Anterior cingulate cortex (tissue), 58 donors: Measurements from ENCODE around the gene UBE3B.

Experiments
- DNase-seq, 58 donors: peaks; one replicate each; lab custom pipeline; 2025; lab: John Stamatoyannopoulos, UW

UBE3B gene

DNA sequence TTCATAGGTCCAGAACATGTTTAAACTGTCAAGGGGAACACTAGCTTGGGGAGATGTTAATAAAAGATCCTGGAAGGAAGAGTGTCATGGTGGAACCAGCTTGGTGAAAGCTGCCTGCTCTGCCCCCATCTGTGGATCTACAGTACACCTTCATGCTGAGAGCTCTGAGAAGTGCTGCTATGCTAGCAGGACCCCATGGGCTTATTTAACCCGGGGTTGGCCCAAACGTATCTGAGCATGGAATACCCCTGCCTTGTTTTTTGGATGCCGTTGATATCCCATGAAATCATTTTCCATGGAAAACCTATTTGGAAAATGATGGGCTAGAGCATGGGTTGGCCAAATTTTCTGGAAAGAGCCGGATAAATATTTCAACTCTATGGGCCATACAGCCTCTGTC, 14.2 kb downstream of the UBE3B start:
- DNase-seq = no peak

- no peak for DNase-seq
These were observed 14.9 kb downstream of the UBE3B start for GRCh38 chr12:109492371-109492770.

- DNase-seq = no peak
These were observed 15.7 kb downstream of the UBE3B start for GRCh38 chr12:109493090-109493489.

DNA sequence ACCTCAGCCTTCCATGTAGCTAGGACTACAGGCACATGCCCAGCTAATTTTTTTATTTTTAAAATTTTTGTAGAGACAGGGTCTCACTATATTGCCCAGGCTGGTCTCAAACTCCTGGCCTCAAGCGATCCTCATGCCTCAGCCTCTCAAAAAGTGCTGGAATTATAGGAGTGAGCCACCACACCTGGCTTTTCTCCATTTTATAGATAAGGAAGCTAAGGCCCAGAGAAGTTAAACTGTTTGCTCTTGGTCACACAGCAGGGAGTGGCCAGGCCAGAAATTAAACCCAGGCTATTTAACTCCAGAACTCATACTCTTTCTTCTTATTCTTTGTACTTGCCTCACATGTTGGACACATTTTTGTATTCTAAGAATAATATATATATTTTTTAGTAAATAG, 16.5 kb downstream of the UBE3B start:
- no peak for DNase-seq

DNA sequence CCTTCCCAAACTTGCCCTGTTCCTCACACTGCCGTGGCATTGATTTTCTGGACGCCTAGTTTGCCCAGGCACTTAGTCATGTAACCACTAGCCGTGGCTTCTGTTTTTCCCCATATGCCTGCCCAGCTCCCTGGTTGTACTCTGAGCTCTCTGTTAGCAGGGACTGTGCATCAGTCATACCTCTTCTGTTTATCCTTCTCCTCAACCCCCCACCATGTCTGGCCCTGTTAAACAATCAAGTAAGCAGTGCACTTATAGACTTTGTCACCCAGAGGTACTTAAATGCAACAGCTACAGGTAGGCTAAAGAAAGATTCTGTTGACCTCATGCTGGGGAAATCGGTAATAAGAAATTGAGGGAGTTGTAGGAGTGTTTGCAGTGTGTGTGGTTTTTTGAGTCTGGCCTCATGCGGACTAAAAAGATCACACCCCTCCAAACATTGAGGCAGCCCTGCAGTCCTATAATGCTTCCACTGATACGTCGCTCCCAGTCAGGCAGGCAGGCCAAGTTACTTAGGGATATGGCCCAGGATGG, 17.0 kb downstream of the UBE3B start:
- no peak for DNase-seq

DNA sequence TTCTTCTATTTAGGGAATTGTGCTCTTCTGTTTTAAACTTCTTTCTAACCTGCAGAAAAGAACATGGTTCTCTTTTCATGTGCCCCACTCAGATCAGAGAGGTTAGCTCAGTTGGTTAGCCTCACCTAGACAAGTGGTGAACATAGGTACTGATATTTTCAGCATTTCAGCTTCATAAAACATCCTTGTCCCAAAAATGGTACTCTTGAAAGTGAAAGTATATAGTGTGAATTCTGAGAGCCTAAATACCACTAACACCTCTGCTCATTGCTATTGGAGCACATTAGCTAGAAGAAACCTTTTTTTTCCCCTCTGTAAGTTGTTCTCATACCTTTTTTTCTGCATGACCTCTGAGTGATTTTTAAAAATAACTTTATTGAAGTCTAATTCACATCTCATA, 17.6 kb downstream of the UBE3B start:
- no peak for DNase-seq

- no peak for DNase-seq
These were observed 18.9 kb downstream of the UBE3B start for GRCh38 chr12:109496306-109496705.

- DNase-seq = no peak
These were observed 20.2 kb downstream of the UBE3B start for GRCh38 chr12:109497675-109498074.

- DNase-seq = peak in 1 of 58 donors; percentile 19
These were observed 23.2 kb downstream of the UBE3B start for GRCh38 chr12:109500406-109501185.

- no peak for DNase-seq
These were observed 23.9 kb downstream of the UBE3B start for GRCh38 chr12:109501299-109501698.

DNA sequence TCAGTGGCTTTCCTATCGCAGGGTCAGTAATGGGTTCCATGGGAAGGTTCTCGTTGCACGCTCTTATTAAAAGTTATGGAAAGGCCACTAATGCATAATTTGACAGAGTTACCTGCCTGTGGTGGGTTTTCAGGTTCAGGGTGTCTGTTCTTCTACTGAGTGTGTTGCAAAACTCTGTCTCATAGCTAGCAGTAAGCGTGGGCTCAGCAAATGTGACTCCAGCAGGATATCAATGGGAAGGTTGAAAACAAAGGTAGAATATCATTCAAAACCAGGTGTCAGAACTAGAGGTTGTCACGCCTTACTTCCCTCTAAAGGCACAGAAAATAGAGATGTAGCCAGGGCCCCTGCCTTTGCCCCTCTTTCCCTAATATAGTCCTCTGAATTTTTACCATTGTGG, 24.9 kb downstream of the UBE3B start:
- DNase-seq = peak in 1 of 58 donors; percentile 5

DNA sequence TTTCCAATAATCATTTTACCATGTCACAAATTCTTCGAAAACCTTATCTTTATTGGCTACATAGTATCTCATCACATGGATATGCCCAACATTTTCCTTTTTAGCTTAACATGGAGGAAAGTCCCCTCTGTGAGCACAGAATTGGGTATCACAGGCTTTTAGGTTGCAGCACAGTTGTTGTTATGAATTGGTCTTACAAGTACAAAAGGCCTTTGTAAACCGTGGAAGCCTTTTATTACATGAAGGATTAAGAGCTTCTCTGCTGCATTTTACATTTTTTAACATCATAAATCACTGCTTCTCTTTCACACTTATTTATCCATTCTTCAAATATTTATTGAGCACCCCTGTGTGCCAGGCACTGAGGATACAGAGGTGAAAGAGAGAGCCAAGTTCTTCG, 26.2 kb downstream of the UBE3B start:
- DNase-seq = peak in 1 of 58 donors; percentile 35

DNA sequence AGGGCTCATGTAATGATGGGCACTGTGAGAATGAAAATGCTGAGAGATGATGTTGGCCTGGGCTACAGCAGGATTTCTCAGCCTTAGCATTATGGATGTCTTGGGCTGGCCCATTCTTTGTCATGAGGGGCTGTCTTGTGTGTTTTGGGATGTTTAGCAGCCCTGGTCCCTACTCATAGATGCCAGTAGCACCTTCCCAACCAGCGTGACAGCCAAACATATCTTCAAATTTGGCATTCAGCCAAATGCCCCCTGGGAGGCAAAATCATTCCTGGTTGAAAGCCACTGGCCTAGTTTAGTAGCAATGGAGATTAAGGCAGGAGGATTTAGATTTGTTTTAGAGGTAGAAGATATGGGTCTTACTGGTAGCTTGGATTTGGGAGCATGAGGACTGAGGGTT, 26.6 kb downstream of the UBE3B start:
- no peak for DNase-seq

DNA sequence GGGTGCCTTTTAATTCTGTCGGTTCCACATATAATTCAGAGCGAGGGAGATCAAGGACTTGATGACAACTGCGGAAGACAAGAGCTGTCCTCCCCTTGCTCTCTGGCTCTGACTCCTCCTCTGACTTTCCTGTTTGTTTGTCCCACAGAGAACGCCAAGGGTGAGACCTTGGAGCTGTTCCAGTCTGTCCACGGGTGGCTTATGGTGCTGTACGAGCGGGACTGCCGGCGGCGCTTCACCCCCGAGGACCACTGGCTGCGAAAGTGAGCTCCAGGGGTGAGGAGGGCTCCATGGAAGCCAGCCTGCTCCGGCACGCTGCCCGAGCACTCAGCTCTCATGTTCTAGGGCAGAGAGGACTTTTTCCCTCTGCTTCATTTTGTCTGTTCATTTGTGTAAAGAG, 32.8 kb downstream of the UBE3B start:
- no peak for DNase-seq

- no peak for DNase-seq
These were observed 35.2 kb downstream of the UBE3B start for GRCh38 chr12:109512608-109513007.

DNA sequence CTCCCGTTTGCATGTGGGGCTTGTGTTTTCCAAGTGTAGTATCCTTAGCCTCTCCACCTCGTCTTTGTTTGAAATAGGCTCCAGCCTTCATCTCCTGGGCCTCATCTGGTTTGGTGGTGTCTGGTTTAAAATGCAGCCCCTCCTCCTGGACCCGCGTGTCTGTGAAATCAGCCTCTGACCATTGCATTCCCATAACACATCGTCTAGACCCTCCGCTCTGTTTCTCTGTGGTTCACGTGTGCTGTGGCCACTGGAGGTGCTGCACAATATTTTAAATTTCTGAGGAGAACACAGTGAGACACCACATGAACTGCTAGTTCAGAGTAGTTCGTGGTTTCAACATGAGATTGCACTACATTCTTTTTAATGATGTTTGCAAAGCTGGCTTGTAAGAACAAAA, 35.6 kb downstream of the UBE3B start:
- DNase-seq = no peak

- no peak for DNase-seq
These were observed 36.5 kb downstream of the UBE3B start for GRCh38 chr12:109513977-109514376.

- DNase-seq = no peak
These were observed 40.2 kb downstream of the UBE3B start for GRCh38 chr12:109517619-109518018.

GRCh38 chr12:109518820-109519665, 41.6 kb downstream of the UBE3B start:
- peak in 43 of 58 donors; percentile 10 to 80 (median 42) for DNase-seq

DNA sequence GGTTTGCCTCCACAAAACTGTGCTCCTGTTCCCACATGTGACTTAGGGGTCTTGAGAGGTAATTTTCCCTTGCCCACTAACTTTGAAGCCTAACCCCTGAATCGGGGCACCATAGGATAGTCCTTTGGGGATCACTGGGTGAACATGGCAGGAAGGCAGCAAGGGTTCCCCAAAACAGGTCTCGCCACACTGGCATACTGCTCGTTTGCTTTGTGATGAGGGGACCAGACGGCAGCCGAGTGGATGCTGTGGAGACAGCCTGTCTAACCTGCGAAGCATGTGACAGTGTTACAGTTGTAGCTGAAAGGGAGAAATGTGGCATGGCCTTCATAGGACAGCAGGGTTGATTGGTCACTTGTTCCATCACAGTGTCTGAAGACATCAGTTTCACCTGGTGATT, 42.4 kb downstream of the UBE3B start:
- DNase-seq = no peak

GRCh38 chr12:109521831-109522230, 44.4 kb downstream of the UBE3B start:
- DNase-seq = no peak
